ENCODE results near the gene STKLD1.
A peak's percentile ranks its signal among the peaks of the same experiment; 100 is the strongest.

Gene STKLD1

GRCh38 chr9:133419005-133419404, 42.8 kb downstream of the STKLD1 start:
- no peak for DNase-seq
- Histone ChIP-seq H2AFZ (ENCODE audit: low read length) (no peak overlapping the region), H3K9ac (ENCODE audit: low read length) (no peak overlapping the region), H3K36me3 (replicated peaks; ENCODE audit: insufficient read depth, low read length) (peaks cover 4% of the 10 kb centered on the region; the same call in 1 of the 2 replicates), H4K20me1 (ENCODE audit: insufficient read depth, low read length) (no peaks in the 10 kb centered on the region), H3F3A (ENCODE audit: insufficient read depth, low read length) (0 out of 2 replicates have a peak, but pooled peaks cover 3% of the 10 kb centered on the region), H3K27ac (ENCODE audit: low read length) (no peak overlapping the region), H3K9me2 (replicated peaks; ENCODE audit: insufficient read depth, low read length) (no peaks in the 10 kb centered on the region), H3K4me3 (ENCODE audit: low read length) (no peak overlapping the region), H3K79me2 (ENCODE audit: low read length) (peaks cover 39% of the 10 kb centered on the region), H3K27me3 (replicated peaks; ENCODE audit: insufficient read depth, low read length) (peaks cover 13% of the 10 kb centered on the region), H3K4me2 (ENCODE audit: low read depth, low read length) (no peak overlapping the region), H3K4me1 (ENCODE audit: low read length) (peaks cover 12% of the 10 kb centered on the region; the same call in 1 of the 2 replicates), H3K9me3 (replicated peaks; ENCODE audit: insufficient read depth, low read length) (no peaks in the 10 kb centered on the region)
- TF ChIP-seq EZH2 (optimal IDR thresholded peaks at IDR 0.05; ENCODE audit: low read depth, low read length): no peak
- TF ChIP-seq, protein P1, sequence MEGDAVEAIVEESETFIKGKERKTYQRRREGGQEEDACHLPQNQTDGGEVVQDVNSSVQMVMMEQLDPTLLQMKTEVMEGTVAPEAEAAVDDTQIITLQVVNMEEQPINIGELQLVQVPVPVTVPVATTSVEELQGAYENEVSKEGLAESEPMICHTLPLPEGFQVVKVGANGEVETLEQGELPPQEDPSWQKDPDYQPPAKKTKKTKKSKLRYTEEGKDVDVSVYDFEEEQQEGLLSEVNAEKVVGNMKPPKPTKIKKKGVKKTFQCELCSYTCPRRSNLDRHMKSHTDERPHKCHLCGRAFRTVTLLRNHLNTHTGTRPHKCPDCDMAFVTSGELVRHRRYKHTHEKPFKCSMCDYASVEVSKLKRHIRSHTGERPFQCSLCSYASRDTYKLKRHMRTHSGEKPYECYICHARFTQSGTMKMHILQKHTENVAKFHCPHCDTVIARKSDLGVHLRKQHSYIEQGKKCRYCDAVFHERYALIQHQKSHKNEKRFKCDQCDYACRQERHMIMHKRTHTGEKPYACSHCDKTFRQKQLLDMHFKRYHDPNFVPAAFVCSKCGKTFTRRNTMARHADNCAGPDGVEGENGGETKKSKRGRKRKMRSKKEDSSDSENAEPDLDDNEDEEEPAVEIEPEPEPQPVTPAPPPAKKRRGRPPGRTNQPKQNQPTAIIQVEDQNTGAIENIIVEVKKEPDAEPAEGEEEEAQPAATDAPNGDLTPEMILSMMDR (IDR thresholded peaks at IDR 0.05; ENCODE audit: low read length): no peak
- no peak for TF ChIP-seq EZH2phosphoT487 (IDR thresholded peaks at IDR 0.05; ENCODE audit: low read length)

- no peak for TF ChIP-seq EZH2 (optimal IDR thresholded peaks at IDR 0.05; ENCODE audit: low read depth, low read length)
- TF ChIP-seq, protein P1 (IDR thresholded peaks at IDR 0.05; ENCODE audit: low read length): no peak
- TF ChIP-seq EZH2phosphoT487 (IDR thresholded peaks at IDR 0.05; ENCODE audit: low read length): no peak
- Histone ChIP-seq H3K36me3 (replicated peaks; ENCODE audit: insufficient read depth, low read length) (no peaks in the 10 kb centered on the region; the same call in 1 of the 2 replicates), H3K4me2 (ENCODE audit: low read depth, low read length) (no peak overlapping the region), H3K27ac (ENCODE audit: low read length) (no peak overlapping the region), H2AFZ (ENCODE audit: low read length) (no peak overlapping the region), H3K4me3 (ENCODE audit: low read length) (no peak overlapping the region), H3K9me3 (replicated peaks; ENCODE audit: insufficient read depth, low read length) (no peaks in the 10 kb centered on the region), H3K79me2 (ENCODE audit: low read length) (peaks cover 24% of the 10 kb centered on the region), H3K4me1 (ENCODE audit: low read length) (peaks cover 12% of the 10 kb centered on the region; the same call in 1 of the 2 replicates), H4K20me1 (ENCODE audit: insufficient read depth, low read length) (no peaks in the 10 kb centered on the region), H3K9ac (ENCODE audit: low read length) (no peak overlapping the region), H3K9me2 (replicated peaks; ENCODE audit: insufficient read depth, low read length) (no peaks in the 10 kb centered on the region), H3K27me3 (replicated peaks; ENCODE audit: insufficient read depth, low read length) (peaks cover 27% of the 10 kb centered on the region), H3F3A (ENCODE audit: insufficient read depth, low read length) (0 out of 2 replicates have a peak, but pooled peaks cover 3% of the 10 kb centered on the region)
- peak; percentile 49 for DNase-seq
These were observed 44.2 kb downstream of the STKLD1 start for GRCh38 chr9:133420392-133420827.

DNA sequence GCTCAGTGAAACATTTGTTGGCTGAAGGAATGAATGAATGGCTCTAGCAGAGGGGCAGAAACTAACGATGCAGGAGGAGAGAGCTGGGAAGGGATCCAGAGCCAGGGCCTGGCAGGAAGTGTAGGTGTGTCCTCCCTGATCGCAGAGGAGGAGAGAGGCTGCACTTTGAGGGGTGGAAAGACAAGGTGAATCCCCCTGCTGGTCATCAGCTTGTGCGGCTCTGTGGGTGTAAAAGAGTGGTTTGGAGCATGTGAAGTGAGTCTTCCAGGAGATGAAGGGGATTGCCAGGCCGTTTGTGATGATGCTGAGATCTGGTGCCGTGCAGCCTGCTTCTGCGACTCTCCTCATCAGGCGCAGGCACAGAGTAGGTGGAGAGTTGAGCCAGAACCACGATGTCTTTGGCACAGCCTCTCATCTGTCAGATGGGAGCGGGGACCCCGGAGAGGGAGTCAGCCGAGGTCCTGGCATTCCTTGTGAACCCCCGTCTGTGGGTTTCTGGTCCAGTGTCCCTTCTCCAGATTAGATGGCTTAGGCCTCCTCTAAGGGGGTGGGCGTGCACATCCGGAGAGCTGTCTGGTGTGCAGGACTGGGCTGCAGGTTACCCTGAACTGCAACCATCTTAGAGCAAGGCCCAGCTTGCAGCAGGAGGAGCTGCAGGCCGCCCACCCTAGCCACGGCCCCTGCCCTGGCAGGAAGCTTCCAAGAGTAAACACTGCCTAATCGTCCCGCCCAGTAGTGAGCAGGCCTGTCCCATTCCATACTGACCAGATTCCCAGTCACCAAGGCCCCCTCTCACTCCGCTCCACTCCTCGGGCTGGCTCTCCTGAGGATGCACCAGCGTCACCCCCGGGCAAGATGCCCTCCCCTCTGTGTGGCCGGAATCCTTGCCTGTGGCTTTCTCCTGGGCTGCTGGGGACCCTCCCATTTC, 45.7 kb downstream of the STKLD1 start, which contains the start of gene ADAMTS13:
ADAMTS13 (plus strand) TSS at position 753 of the 928 bp plus-strand sequence; CDS start at position 830, 77 bp downstream.
- peaks cover 42% of the 10 kb centered on the region for H3K27me3 ChIP-seq (replicated peaks; ENCODE audit: insufficient read depth, low read length)
- 0 out of 2 replicates have a peak, but pooled peaks cover 3% of the 10 kb centered on the region for H3F3A ChIP-seq (ENCODE audit: insufficient read depth, low read length)
- H4K20me1 ChIP-seq (ENCODE audit: insufficient read depth, low read length): no peaks in the 10 kb centered on the region
- 0 out of 2 replicates have a peak, but pooled peaks cover 4% of the 10 kb centered on the region for H3K4me1 ChIP-seq (ENCODE audit: low read length)
- H3K4me3 ChIP-seq (ENCODE audit: low read length): no peak within 1 kb of the TSS
- peaks cover 10% of the 10 kb centered on the region for H3K79me2 ChIP-seq (ENCODE audit: low read length)
- H2AFZ ChIP-seq (ENCODE audit: low read length): no peak within 1 kb of the TSS
- no peaks in the 10 kb centered on the region for H3K36me3 ChIP-seq (replicated peaks; ENCODE audit: insufficient read depth, low read length)
- no peak within 1 kb of the TSS for H3K9ac ChIP-seq (ENCODE audit: low read length)
- H3K4me2 ChIP-seq (ENCODE audit: low read depth, low read length): no peak within 1 kb of the TSS
- no peaks in the 10 kb centered on the region for H3K9me2 ChIP-seq (replicated peaks; ENCODE audit: insufficient read depth, low read length)
- no peak for DNase-seq
- TF ChIP-seq EZH2 (optimal IDR thresholded peaks at IDR 0.05; ENCODE audit: low read depth, low read length): no peak
- H3K9me3 ChIP-seq (replicated peaks; ENCODE audit: insufficient read depth, low read length): no peaks in the 10 kb centered on the region
- H3K27ac ChIP-seq (ENCODE audit: low read length): no peak within 1 kb of the TSS

Data from MM.1S (cell line).